HG02852 (cell line): ENCODE results near the gene OR52D1.

Experiments used
- ATAC-seq: cut with Tn5 transposase; IDR thresholded peaks from one replicate; pipeline ENCODE4 v1.9.1; 2021; ENCODE audit warnings: mild to moderate bottlenecking, moderate library complexity; ENCODE audit not compliant: unreplicated experiment

Gene OR52D1

DNA sequence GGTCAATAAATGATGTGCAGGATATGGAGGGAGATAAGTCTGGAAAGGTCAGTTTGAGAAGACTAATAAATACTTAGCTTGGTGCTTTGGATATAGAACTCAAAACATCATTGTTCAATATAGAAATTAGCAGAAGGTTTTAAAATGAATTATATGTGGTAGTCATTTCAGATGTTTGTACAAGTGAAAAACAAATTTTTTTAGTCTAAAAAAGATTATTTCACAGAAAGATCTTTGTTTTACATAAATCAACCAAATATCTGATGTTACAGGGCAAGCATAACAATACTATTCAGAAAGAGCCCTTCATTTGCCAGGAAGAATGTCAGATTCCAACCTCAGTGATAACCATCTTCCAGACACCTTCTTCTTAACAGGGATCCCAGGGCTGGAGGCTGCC, at the start of gene OR52D1:
TSS of gene OR52D1 (plus strand) at position 301 of the 400 bp plus-strand sequence. CDS start at position 323, 22 bp downstream.
- no peak for ATAC-seq

DNA sequence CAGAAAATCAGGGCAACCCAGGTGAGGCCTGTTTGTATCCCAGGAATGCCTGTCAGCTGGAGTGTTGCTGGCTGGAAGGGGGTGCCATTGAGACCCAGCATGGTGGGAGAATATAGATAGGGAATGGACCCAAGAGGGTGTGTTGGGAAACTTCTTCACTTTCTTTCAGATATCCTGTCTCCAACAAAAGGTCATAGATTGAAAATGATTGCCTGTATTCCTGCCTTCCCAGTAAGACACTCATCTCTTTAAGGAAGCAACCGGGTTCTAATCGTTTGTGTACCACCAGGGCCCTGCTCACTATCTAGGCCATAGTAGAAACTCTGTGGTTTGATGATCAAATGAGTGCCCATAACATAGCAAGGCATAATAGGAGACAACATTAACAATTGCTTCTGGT, 47.1 kb upstream of the OR52D1 start, which contains the start of gene OR51I1:
TSS of gene OR51I1 (minus strand) at position 101 of the 400 bp plus-strand sequence. CDS start at position 101, 0 bp downstream.
- no peak for ATAC-seq

DNA sequence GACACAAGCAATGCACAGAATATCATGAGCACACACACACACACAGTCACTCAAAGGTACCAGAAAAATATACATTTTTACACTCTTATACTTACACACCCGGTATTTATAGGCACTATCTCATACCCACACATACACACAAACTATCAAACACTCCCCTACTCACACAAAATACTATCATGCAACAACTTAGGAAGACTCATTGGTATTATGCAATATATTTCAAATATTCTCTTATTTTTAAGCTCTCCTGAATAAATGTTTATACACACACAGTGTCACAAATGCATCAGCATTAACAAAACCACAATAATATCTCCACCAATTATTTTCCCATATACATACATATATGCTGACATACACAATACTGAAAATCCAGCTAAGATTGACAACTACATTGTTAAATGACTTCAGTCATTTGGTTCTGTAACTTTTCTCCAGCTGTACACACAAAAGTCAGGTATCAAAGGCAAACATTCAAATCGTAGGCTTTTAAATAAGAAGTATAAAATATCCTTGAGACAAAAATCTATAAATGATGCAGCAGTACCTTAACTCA, 44.6 kb upstream of the OR52D1 start:
- no peak for ATAC-seq

DNA sequence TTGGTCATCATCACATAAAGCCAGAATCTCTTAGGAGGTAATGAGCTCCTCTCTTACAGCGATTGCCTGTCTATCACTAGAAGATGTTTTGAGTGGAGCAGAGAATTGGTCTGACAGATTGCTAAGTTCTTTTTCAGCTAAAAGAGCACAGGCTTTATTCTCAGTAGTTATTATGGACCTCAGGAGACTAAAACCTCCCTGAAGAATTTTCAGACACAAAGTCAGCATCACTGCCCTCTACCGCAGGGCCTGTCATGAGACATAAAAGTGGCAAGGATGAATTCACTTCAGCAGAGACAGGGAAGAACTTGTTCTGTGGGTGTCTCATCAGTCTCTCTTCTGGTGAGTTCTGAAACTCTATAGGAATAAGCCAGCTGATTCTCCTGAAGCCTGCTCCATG, 39.5 kb upstream of the OR52D1 start, which contains the start of gene OR51I2:
TSS of gene OR51I2 (plus strand) at position 301 of the 400 bp plus-strand sequence. CDS start 4,166 bp downstream, outside the sequence.
- ATAC-seq: no peak

DNA sequence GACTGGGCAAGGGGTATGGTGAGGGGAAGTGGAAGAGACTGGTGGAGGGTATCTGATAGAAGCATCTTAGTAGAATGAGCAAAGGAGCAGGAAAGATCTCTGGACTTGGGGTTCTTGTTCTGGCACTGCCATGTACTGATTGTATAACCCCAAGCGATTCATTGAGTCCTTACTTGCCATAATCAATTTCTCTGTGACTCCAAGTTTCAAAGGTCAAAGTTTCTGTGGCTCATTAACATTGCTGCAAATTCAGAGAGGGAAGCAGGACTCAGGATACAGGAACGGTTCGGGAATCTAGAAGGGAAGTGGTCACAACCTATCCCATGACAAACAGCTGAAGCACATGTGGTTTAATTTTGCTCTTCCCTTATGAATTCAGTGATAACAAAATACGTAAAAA, 39.1 kb upstream of the OR52D1 start:
- no peak for ATAC-seq

DNA sequence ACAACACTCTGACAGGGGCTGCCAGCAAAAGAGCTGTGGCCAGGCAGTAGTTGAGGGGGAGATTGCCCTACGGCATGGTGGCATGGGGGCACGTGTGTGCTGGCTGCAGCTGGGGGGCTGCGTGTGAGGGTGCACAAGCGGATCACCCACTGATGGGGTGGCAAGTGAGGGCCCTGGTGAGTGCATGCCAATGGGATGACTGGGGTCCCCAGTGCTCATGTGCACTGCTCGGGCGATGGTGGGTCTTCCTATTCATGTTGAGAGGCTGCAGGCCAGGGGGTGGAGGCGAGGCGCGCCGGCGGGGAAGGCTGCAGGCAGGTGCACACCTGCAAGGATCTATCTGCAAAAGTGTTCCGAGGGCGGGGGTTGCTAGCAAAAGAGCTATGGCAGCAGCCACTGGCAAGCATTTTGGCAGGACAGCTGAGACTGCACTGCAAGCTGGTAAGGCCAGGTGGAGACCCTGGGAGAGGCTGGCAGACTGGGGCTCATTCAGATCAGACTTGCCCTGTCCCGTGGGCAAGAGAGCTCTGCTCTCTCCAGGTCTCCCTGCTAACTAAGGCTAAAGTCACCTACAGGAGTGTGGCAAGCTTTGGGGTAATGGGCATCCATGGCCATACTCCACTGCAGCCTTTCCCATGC, 27.4 kb upstream of the OR52D1 start:
- ATAC-seq: no peak

DNA sequence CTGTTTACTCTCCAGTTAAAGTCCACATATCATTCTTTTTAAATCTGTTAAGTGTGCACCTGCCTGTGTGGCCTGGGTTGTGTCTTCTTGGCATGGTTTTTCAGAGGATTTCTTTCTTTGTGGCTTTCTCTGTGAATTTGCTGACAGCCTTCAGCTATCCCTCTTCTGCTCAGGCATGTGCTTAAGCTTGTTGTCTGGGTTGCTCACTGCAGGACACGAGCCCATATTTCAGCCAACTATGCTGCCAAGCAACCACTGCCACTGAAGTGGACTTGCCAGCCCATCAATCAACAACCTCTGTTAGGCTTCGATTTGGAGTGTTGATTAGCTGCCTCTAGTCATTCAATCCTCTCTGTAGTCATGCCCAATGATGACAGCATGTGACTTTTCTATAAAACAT, 21.0 kb upstream of the OR52D1 start:
- ATAC-seq: no peak

DNA sequence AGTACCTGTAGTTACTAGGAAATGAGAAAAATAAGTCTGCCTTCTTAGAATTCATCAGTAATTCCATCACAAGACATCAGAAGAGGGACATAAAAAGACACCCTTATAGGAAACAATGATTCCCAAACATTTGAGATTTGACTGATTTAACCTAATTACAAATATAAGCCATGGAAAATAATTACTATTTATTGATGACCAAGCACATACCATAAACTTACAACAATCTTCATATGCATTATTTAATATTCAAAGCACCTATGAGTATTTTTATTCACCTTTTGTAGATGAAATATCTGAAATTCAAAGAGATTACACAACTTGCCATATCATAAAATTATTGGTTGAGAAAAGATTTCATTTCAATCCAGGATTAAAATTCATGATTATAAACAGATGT, 14.6 kb upstream of the OR52D1 start:
- ATAC-seq: no peak

DNA sequence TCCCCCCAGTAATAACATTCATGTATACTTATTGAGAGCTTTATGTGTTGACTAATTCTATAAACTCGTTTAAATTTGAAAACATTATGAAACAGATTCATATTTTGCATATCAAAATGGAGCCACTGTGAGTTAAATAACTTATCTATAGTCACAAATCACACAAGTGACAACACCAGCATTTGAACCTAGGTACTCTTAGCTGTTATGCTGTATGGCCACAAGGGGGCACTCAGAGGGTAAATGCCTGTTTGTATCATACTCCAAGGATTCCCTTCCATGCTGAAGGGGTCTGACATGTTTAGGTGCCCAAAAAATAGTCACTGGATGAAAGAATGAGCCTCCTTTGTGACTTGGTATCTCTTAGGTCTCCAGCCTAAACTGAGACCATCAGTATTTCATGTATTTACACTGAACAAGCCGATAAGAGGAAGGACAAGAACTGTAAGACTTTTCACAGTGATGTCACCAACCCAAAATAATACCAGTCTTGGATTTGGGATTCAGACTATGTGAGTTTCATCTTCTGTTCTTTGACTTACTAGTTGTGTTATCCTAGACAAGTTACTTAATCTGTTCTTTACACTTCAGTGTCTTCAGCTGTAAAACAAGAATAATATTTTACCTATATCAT, 12.2 kb upstream of the OR52D1 start:
- peak; percentile 81 for ATAC-seq

DNA sequence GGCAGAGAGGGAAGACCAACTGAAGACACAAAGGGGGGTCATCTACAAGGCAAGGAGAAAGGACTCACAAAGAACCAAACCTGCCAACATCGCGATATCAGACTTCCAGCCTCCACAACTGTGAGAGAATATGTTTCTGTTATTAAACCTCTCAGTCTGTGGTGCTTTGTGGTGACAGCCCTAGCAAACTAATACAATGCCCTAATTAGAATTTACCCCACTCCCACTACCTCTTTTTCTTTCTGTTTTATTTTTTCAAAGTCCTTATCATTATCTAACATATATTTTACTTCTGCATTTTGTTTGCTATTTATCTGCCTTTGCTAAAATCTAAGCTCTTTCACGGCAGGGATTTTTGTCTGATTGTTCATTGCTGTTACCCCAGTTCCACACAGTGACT, 2.5 kb upstream of the OR52D1 start:
- no peak for ATAC-seq

DNA sequence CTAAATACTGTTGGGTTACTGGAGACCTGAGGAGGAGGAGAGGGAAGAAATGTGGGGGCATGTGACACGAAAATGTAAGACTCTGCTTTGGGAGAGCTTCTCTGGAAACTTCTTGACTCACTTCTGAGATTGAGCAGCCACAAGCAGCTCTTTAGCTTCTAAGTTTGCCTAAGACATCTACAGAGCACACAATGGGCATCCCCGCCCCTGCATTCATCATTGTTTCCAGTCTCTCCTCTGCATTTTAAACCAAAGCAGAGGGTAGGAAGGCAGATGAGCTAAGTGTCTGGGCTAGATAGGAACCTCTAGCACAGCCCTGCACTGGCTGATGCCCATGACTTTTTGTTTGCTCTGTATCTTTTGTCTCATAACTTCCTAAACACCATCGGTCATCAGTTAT, 2.1 kb upstream of the OR52D1 start:
- ATAC-seq: no peak

DNA sequence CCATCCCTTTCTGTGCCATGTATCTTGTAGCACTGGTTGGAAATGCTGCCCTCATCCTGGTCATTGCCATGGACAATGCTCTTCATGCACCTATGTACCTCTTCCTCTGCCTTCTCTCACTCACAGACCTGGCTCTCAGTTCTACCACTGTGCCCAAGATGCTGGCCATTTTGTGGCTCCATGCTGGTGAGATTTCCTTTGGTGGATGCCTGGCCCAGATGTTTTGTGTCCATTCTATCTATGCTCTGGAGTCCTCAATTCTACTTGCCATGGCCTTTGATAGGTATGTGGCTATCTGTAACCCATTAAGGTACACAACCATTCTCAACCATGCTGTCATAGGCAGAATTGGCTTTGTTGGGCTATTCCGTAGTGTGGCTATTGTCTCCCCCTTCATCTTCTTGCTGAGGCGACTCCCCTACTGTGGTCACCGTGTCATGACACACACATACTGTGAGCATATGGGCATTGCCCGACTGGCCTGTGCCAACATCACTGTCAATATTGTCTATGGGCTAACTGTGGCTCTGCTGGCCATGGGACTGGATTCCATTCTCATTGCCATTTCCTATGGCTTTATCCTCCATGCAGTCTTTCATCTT, 414 bp downstream of the OR52D1 start:
- no peak for ATAC-seq

DNA sequence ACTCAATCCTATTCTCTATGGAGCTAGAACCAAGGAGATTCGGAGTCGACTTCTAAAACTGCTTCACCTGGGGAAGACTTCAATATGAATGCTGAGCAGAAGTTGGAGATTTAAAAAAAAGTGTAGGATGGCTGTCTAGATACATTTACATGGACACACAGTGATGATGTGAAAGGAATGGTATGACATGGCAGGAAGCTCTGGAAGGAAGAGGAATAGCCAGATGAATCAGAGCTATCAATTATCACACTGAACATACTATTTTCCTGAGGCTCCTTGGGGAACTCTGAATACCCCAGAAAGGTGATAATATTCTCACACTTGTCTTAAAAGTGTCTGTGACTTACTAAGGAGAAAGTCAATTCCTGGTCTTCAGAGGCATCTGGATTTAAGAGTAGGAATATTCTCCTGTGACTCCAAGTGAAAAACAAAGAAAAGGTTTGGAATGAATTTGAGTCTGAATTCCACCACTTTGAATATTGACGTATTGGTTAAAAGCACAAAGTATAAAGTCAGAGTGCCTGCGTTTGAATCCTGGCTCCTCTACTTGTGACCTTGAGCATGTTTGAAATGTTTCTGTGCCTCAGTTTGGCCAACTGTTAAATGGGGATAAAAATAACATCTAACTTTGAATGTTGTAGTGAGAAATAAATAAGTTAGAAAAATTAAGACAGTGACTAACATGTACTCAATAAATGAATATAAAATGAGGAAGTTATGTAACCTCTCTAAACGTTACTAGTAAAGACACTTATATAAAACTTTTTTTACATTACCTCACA, 1.3 kb downstream of the OR52D1 start:
- ATAC-seq: no peak

DNA sequence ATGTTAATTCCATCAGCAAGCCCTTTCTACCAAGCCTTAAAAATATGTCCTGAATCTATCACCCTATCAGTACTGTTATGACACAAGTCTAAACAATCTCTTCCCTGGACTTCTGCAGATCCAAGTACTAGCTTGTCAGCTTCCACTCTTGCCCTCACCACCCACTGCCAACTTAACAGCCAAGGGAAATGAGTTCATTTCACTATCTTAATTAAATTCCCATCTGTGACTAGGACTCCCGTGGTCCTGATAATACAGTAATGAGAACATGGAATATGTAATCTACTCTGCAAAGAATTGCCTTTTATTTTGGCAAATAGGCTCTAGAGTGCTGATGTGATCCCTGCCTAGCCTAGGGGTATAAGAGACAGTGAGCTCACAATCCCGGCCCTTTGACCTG, 11.2 kb downstream of the OR52D1 start:
- ATAC-seq: no peak

DNA sequence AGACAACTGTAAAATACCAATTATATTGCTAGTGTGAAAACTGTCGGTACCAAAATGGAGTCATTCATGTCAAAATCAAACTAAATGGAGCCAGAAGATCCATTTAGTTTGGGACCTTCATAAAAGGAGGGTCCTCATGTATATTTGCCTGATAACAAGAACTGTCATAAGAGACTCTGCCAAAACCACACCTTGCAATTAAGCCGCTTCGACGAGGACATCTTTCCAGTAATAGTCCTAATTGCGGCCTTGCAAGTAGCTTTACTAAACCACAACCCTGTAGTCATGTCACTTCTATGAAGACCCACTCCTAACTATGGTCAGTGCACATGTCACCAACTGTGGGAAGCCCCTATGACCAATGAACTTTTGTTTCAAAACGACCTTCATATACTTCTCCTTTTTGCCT, 11.9 kb downstream of the OR52D1 start:
- ATAC-seq: no peak

DNA sequence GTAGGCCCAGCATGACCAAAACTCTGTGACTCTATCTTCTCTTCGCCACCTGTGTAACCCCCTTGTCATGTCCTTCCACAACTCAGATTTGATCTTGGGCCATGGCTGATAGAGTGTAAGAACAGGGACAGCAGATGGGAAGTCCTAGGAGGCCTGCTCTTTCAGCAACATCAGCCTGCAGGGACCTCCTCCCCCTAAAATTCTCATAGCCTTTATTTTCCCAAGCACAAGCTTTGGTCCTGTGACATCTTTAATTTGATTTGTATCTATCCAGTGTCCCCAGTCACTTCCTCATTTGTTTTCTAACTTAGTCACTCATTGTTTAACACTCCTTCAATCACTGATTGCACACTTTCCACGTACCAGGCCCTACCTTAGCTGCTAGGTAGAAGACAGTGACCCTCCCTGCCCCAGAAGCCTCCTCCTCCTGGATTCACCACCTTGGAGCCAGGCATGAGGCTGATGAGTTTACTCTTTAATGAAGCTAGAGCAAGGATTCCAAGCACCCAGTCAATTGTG, 16.0 kb downstream of the OR52D1 start:
- no peak for ATAC-seq

DNA sequence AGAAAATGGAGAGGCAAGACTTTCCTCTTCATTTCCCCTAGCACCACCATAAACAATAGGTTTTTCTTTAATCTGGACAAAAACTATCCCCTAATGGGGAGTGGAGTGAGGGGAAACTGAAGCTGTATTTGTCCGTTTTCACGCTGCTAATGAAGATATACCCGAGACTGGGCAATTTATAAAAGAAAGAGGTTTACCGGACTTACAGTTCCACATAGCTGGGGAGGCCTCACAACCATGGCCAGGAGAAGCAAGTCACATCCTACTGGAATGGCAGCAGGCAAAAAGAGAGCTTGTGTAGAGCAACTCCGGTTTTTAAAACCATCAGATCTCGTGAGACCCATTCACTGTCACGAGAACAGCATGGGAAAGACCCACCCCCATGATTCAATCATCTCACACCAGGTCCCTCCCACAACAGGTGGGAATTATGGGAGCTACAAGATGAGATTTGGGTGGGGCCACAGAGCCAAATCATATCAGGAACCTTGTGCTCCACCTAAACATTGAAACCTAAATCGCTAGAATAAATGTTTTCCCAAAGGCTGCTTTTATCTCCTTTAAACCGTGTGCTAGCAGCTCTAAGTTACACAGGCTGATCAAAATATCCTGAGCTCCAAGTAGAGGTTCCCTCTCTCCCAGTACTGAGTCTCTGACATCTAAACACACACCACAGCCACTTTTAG, 17.0 kb downstream of the OR52D1 start:
- ATAC-seq: no peak

DNA sequence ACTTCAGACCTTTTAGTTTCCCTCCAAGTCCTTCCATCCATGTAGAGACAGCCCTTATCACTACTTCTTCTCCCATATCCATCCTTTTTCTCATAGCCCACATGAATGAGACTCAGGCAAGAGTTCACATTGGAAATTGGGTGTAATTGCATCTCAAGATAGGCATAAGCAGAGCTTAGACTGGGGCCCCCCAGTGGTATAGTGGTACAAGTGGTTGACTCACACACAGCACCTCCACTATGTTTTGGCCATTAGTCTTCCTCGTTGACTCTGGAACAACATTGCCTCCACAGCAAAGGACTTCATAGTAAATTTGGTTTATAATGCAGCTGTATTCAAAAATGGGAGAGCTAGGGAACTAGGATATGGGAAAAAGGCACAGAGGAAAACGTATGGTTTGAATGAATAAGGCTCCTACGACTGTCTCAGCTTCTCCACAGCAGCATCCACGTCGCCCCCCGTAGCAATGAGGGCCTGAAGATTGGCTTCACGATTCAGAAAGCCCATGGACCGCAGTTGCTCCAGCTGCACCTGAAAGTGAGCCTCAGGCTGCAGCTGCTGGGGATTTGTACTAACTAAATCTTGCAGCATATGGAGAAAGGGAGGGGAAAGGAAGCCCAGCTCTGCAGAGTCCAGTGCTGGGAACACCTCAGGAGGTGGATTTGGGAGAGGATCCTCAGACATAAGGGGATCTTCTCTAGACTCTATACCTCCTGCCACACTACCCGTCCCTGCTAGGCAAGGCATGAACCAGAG, 18.9 kb downstream of the OR52D1 start:
- no peak for ATAC-seq

DNA sequence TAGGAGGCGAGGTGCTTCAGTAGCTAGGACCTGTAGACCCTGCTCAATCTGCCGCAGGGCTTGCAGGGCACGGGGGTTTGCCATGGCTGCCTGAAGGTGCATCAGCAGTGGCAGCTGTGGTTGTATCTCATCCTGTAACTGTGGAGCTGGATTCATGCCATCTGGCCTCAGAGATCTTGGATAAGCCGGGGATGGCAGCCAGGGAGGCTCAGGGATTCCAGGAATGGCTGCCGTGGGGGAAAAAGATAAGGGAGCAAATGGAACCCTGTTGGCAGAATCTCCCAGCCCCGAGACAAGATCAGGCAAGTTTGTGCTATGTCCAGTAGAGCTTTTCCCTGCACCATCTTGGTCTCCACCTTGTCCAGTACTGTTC, 19.4 kb downstream of the OR52D1 start:
- no peak for ATAC-seq

DNA sequence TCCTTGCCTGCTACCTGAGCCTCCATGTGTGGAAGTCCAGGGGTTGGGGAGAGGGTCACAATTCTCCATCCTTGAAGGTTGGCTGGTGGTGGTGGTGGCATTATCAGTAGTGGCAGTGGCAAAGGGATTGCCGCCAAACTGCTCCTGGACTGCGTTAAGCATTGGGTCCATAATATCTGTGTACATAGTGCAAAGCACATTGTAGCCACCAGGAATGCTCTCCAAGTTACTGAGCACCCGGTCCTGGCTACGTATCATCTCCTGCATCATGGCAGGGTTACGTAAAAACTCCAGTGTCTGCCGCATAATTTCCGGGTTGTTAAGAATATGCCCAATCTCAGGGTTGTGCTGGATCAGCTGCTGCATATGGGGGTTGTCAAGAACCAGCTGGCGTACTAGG, 20.1 kb downstream of the OR52D1 start:
- ATAC-seq: no peak
